Activated naive CD4-positive, alpha-beta T cell treated with Interleukin-2 at 50 U/mL for 16 hours (primary cell): ENCODE data around the gene GPX8.

Experiments used
- DNase-seq: peaks from one replicate; pipeline ENCODE4 v3.0.0-alpha.2; 2020

The GPX8 gene

GRCh38 chr5:55172937-55173686, 13.1 kb downstream of the GPX8 start, which contains the start of gene CDC20B:
TSS of gene CDC20B (minus strand) at chr5:55173177. CDS start at chr5:55173000, 177 bp downstream.
- peak; percentile 78 for DNase-seq

GRCh38 chr5:55173687-55174230, 13.8 kb downstream of the GPX8 start:
- no peak for DNase-seq

- no peak for DNase-seq
Observed at GRCh38 chr5:55175781-55176175, 15.8 kb downstream of the GPX8 start.

GRCh38 chr5:55176176-55176818, 16.3 kb downstream of the GPX8 start:
- DNase-seq: peak; percentile 17

- no peak for DNase-seq
Observed at GRCh38 chr5:55177078-55177477, 17.1 kb downstream of the GPX8 start.

- DNase-seq: no peak
Observed at GRCh38 chr5:55180016-55180415, 20.0 kb downstream of the GPX8 start.

GRCh38 chr5:55187370-55187769, 27.4 kb downstream of the GPX8 start:
- no peak for DNase-seq

- no peak for DNase-seq
Observed at GRCh38 chr5:55188656-55189540, 28.9 kb downstream of the GPX8 start.

- DNase-seq: no peak
Observed at GRCh38 chr5:55191165-55191564, 31.2 kb downstream of the GPX8 start.

- no peak for DNase-seq
Observed at GRCh38 chr5:55205001-55205400, 45.0 kb downstream of the GPX8 start.

- DNase-seq: no peak
Observed at GRCh38 chr5:55211184-55211874, 51.4 kb downstream of the GPX8 start.
